Measurements from ENCODE around the gene APBB3. TPM values are rescaled to one million over a fixed set of nuclear protein-coding genes. Genes with fewer than 3 reads are reported as not detected.

The APBB3 gene
- total RNA-seq, 1 experiment from 2014 or later = 11.4 TPM

GRCh38 chr5:140600096-140600495, 35.7 kb upstream of the APBB3 start:
- H3K36me3 ChIP-seq (ENCODE audit: low read depth, low read length) = no peaks in the 10 kb centered on the region
- POLR2A ChIA-PET (ENCODE audit: unreplicated experiment) = interaction anchor here (0.6 kb wide), 1 partner anchor 13 kb away, joined by 3 read pairs; no protein-coding TSS in a partner anchor
- no peaks in the 10 kb centered on the region for H3K4me1 ChIP-seq (ENCODE audit: insufficient read depth, low read length)

GRCh38 chr5:140598836-140599235, 34.4 kb upstream of the APBB3 start:
- BruUV-seq (replicated peaks) = no TSS peak
- DNase-seq = no peak

More at GRCh38 chr5:140600096-140600495, 35.7 kb upstream of the APBB3 start:
- ATAC-seq = no peak
- H4K20me1 ChIP-seq (ENCODE audit: low read length) = no peaks in the 10 kb centered on the region
- no peaks in the 10 kb centered on the region for H3K27me3 ChIP-seq (ENCODE audit: low read length)
- H3K4me3 ChIP-seq (ENCODE audit: low read length) = no peak overlapping the region
- H2AFZ ChIP-seq (ENCODE audit: low read length) = no peak overlapping the region
- no TSS peak for BruUV-seq (replicated peaks)
- no peaks in the 10 kb centered on the region for H3K9me2 ChIP-seq (replicated peaks; ENCODE audit: low read length)
- intact Hi-C loops (cut with micrococcal nuclease) = no loop called here
- H3K9ac ChIP-seq (ENCODE audit: low read length) = no peak overlapping the region
- TF ChIP-seq EZH2 (IDR thresholded peaks at IDR 0.05; ENCODE audit: low read length, unreplicated experiment) = no peak
- no peak for TF ChIP-seq EZH2phosphoT487 (IDR thresholded peaks at IDR 0.05; ENCODE audit: borderline replicate concordance, low read length)
- no peak for TF ChIP-seq CTCF (conservative IDR thresholded peaks at IDR 0.05; ENCODE audit: low read depth, low read length)
- H3F3A ChIP-seq (ENCODE audit: low read length, unreplicated experiment) = no peaks in the 10 kb centered on the region
- no peaks in the 10 kb centered on the region for H3K9me3 ChIP-seq (ENCODE audit: low read length)
- DNase-seq = no peak
- no peak overlapping the region for H3K27ac ChIP-seq (ENCODE audit: low read length)
- no peaks in the 10 kb centered on the region for H3K79me2 ChIP-seq (ENCODE audit: low read length)
- H3K4me2 ChIP-seq (ENCODE audit: low read length) = no peak overlapping the region
- CTCF ChIA-PET = no interaction called here

More at GRCh38 chr5:140598836-140599235, 34.4 kb upstream of the APBB3 start:
- no peak overlapping the region for H3K4me2 ChIP-seq (ENCODE audit: low read length)
- no peak overlapping the region for H3K4me3 ChIP-seq (ENCODE audit: low read length)
- H3K79me2 ChIP-seq (ENCODE audit: low read length) = no peaks in the 10 kb centered on the region
- H3F3A ChIP-seq (ENCODE audit: low read length, unreplicated experiment) = no peaks in the 10 kb centered on the region
- no peaks in the 10 kb centered on the region for H3K9me3 ChIP-seq (ENCODE audit: low read length)
- TF ChIP-seq EZH2phosphoT487 (IDR thresholded peaks at IDR 0.05; ENCODE audit: borderline replicate concordance, low read length) (no peak), EZH2 (IDR thresholded peaks at IDR 0.05; ENCODE audit: low read length, unreplicated experiment) (no peak), CTCF (conservative IDR thresholded peaks at IDR 0.05; ENCODE audit: low read depth, low read length) (no peak)
- intact Hi-C loops (cut with micrococcal nuclease) = no loop called here
- no peaks in the 10 kb centered on the region for H4K20me1 ChIP-seq (ENCODE audit: low read length)
- ChIA-PET POLR2A (ENCODE audit: unreplicated experiment) (no interaction called here), CTCF (no interaction called here)
- H3K27me3 ChIP-seq (ENCODE audit: low read length) = no peaks in the 10 kb centered on the region
- H3K27ac ChIP-seq (ENCODE audit: low read length) = no peak overlapping the region
- H3K4me1 ChIP-seq (ENCODE audit: insufficient read depth, low read length) = no peaks in the 10 kb centered on the region
- H2AFZ ChIP-seq (ENCODE audit: low read length) = no peak overlapping the region
- no peaks in the 10 kb centered on the region for H3K36me3 ChIP-seq (ENCODE audit: low read depth, low read length)
- no peak for ATAC-seq
- H3K9me2 ChIP-seq (replicated peaks; ENCODE audit: low read length) = no peaks in the 10 kb centered on the region
- no peak overlapping the region for H3K9ac ChIP-seq (ENCODE audit: low read length)
